ENCODE measurements around the gene OPTC. TPM values are rescaled to one million over a fixed set of nuclear protein-coding genes. Genes with fewer than 3 reads are reported as not detected.

The OPTC gene
- total and polyA plus RNA-seq, 9 of the 15 experiments (the other 6 are each of a cell fraction or from before 2014, with no cell fraction given) = not detected

GRCh38 chr1:203492748-203493130 lies 1.2 kb upstream of the OPTC start:
- H3K36me3 ChIP-seq (ENCODE audit: control insufficient read depth, insufficient read depth, low read length) = no peaks in the 10 kb centered on the region
- intact Hi-C loops (cut with micrococcal nuclease) = no loop called here
- H3K4me1 ChIP-seq (replicated peaks in 1 of 2; ENCODE audit: control insufficient read depth in 2 of 2, insufficient read depth in 2 of 2, low read length in 2 of 2) = peaks cover 0 to 4% of the 10 kb centered on the region in 2 experiments; a peak in 2 of 5 replicates
- no peaks in the 10 kb centered on the region for H3K79me2 ChIP-seq (ENCODE audit: control insufficient read depth, insufficient read depth, low read length)
- POLR2A ChIA-PET = no interaction called here
- H3K9ac ChIP-seq (ENCODE audit: insufficient read depth in 1 of 2, low read depth in 2 of 2, low read length in 2 of 2) = no peak overlapping the region
- no peaks in the 10 kb centered on the region for H3K9me1 ChIP-seq (ENCODE audit: control insufficient read depth, insufficient read depth, low read length)
- FAIRE-seq = no peak
- no peak for ATAC-seq
- H3K4me3 ChIP-seq = no peak overlapping the region
- DNase-seq (ENCODE audit: extremely low read depth in 1 of 4, low spot score in 3 of 4) = no peak
- no peak overlapping the region for H3K27ac ChIP-seq (ENCODE audit: extremely low read depth, low read depth, low read length)
- no TSS peak for BruUV-seq (replicated peaks)
- in situ Hi-C loops (cut with MboI) = no loop called here
- H2AFZ ChIP-seq (ENCODE audit: low read depth, low read length) = no peak overlapping the region
- no peak overlapping the region for H3K4me2 ChIP-seq (ENCODE audit: insufficient read depth, low read length)
- WGBS (ENCODE audit: insufficient coverage, low coverage, missing lambda C conversion rate) = 3% methylated on average over 6 of the region's 6 CpGs
- CTCF ChIA-PET (ENCODE audit: low intra/inter-chr PET ratio) = no interaction called here
- H3K27me3 ChIP-seq (ENCODE audit: control insufficient read depth in 2 of 2, insufficient read depth in 2 of 2, low read length in 2 of 2) = peaks cover 55 to 73% of the 10 kb centered on the region in 2 experiments
- TF ChIP-seq BACH1 (tag; IDR thresholded peaks at IDR 0.05) = no peak
- no peak for TF ChIP-seq MCM5 (IDR thresholded peaks at IDR 0.05; ENCODE audit: low read depth)
- no peak for TF ChIP-seq SMARCA4 (IDR thresholded peaks at IDR 0.05)
- TF ChIP-seq HMGXB4 (CRISPR knock-in tag; IDR thresholded peaks at IDR 0.05) = no peak
- TF ChIP-seq ZFP1 (CRISPR knock-in tag; IDR thresholded peaks at IDR 0.05) = no peak
- no peak for TF ChIP-seq ZNF57 (CRISPR knock-in tag; IDR thresholded peaks at IDR 0.05)
- no peak for TF ChIP-seq CBFA2T3 (IDR thresholded peaks at IDR 0.05)
- TF ChIP-seq CREBBP (IDR thresholded peaks at IDR 0.05; ENCODE audit: low read depth, low read length) = no peak
- TF ChIP-seq ZNF766 (CRISPR knock-in tag; conservative IDR thresholded peaks at IDR 0.05) = no peak
- TF ChIP-seq EWSR1 (IDR thresholded peaks at IDR 0.05; ENCODE audit: borderline replicate concordance, low read depth, partially characterized antibody) = no peak
- no peak for TF ChIP-seq SMARCA5 (IDR thresholded peaks at IDR 0.05)
- no peak for TF ChIP-seq MIER1 (IDR thresholded peaks at IDR 0.05; ENCODE audit: low read depth)
- no peak for TF ChIP-seq ZNF124 (CRISPR knock-in tag; IDR thresholded peaks at IDR 0.05)
- H3K9me3 ChIP-seq (replicated peaks; ENCODE audit: control insufficient read depth, insufficient read depth, low read depth, low read length) = no peaks in the 10 kb centered on the region
- no peaks in the 10 kb centered on the region; the same call in 1 of the 2 replicates for H4K20me1 ChIP-seq (replicated peaks; ENCODE audit: control insufficient read depth, insufficient read depth, low read length)

Data from K562 (cell line).